HG02678 (cell line): ENCODE measurements around the gene TTC38.

ENCODE experiments used
- ATAC-seq: cut with Tn5 transposase; IDR thresholded peaks from one replicate; pipeline ENCODE4 v1.9.1; 2021; ENCODE audit warnings: mild to moderate bottlenecking, moderate library complexity; ENCODE audit not compliant: unreplicated experiment

The TTC38 gene

DNA sequence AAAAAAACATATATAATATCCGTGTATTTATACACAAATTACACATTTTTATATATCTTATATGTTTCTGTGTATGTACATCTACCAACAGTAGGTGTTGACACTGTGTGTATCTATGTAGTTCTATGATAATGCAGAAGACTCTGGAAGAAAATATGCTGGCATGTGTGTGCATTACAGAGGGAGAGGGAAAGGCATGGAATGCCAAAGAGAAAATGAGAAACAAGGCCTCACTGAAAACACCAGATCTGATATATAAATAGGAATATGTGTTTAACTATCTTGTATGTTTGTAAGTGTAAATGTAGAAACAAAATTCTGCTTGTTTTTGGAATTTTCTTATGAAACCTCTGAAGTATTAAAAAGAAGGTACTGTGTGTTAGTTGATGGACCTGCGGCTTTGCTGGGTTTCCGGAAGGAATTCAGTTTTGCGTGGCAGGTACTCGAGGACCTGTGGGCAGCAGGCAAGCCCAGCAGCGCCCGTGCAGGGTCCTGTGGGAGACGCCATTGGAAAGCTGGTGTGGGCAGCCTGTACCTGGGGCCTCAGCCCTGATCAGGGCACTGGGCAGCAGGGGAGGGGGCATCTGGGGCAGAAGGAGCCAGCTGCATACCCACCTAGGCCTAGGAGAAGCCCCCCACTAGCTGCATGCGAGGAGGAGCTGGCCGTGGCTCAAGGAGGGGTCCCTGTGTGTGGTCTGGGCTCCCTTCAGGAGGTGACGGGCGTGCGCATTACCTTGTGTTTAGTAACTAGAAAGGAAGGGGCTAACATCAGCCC lies 60.1 kb downstream of the TTC38 start:
- no peak for ATAC-seq

GRCh38 chr22:46328797-46329196 lies 61.0 kb downstream of the TTC38 start:
- no peak for ATAC-seq

DNA sequence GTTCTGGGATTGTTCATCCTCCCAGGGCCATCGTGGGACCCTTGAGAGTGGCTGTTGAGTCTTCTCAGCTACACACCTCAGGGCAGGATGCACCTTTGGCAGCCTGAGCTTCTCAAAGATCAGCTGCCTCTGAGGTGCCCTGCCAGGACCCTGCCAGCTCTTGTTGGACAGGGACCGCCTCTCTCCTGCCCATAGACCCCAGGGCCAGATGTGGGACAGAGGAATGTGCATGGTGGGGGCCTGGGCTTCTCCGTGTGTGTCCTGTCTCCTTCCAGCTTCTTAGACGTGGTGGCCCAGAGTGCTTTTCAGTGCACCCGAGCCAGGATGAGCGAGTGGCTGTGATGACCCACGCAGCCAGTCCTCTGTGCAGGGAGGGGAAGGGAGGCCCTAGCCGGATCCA lies 61.8 kb downstream of the TTC38 start:
- no peak for ATAC-seq

DNA sequence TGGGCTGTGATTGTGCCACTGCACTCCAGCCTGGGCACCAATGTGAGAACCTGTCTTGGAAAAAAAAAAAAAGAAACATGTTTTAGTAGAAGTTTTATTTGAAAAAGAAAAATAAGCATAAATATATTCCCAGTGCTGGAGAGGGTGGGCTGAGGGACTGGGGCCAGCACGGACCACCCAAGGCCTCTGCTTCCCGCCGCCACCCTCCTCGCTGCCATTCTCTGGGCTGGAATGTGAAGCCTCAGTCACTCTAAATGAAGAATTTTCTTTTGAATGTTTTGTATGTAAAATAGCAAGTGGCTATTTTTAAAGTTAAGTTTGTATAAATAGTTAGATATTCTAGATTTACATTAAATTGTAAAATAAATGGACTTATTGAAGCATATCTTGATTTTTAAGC lies 62.6 kb downstream of the TTC38 start:
- no peak for ATAC-seq

DNA sequence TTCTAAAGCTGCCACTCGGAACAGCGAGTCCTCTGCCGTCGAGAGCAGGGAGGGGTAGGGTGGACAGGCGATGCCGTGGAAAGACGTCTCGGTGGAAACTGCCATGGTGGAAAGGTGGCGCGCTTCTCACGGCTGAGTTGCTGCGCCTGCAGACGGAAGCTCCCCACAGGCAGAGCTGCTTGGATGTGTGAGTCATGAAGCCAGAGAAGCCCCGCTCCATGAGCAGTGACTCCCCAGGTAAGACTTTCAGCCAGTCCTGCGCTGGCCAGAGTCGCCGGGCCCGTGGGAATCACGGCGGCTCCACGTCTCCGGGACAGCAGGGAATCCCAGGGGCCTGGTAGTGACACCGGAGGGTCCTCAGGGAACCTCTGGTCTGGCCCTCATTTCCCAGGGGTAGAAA lies 63.7 kb downstream of the TTC38 start:
- no peak for ATAC-seq

DNA sequence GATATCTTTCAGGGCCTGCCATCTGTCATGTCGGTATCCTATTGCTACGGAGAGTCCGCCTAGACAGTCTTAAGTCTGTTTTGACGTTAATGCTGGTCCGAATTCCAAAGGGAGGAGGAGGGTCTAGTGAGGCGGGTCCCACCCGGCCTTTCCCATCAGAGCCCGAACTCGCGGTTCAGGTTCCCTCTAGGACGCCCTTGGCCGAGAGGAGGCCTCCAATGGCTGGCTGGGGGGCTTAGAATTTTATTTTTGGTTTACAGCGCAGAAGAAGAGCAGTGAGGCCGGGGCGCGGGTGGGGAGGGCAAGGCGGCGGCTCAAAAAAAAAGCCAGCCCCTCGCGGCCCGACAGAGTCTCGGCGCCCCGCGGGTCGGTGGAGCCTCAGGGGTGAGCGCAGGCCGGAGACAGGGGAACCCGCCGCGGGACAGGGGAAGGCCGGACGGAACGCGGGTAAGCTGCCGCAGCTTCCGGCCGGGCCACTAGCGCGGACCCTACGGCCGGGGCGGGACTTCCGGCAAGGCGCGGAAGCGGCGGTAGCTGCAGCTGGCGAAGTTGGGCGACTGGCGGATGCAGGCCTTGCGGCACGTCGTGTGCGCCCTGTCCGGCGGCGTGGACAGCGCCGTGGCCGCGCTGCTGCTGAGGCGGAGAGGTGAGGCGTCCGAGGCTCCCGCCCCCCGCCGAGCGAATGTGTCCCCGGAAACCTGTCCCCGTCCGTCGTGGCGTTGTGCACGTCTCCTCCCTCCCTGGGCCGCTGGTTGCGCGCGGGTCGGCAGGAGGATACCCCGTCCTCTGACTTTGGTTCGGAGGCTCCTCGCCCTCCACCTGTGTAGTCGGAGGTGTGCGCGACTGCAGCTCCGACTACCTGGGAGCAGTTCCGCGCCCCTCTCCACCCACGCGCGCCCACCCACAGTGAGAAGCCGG lies 67.7 kb downstream of the TTC38 start, which contains the start of gene TRMU:
TRMU (plus strand) TSS at position 514 of the 918 bp plus-strand sequence; CDS start at position 565, 51 bp downstream.
- ATAC-seq: peak; percentile 83

- peak; percentile 15 for ATAC-seq
These were observed 68.6 kb downstream of the TTC38 start for GRCh38 chr22:46336119-46337078.

- ATAC-seq: no peak
These were observed 70.1 kb downstream of the TTC38 start for GRCh38 chr22:46337870-46338269.

- ATAC-seq: no peak
These were observed 70.8 kb downstream of the TTC38 start for GRCh38 chr22:46338636-46339035.

DNA sequence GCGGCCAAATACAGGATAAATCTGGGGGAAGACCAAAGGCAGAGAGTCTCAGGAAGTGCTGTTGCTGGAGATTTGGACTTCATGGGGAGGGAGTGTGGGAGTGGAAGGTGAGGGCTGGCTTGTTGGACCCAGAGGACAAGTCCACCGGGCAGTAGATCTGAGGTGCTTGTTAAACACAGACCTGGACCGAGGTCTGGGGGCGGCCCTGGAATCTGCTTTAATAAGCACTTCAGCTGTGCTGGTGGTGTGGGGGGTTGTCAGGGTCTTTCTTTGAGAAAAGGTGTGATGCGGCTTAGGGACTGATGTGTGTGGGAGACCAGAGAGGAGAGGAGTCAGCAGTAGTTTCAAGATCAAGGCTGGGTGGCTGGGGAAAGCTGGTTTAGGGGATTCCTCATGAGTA lies 72.1 kb downstream of the TTC38 start:
- ATAC-seq: no peak

DNA sequence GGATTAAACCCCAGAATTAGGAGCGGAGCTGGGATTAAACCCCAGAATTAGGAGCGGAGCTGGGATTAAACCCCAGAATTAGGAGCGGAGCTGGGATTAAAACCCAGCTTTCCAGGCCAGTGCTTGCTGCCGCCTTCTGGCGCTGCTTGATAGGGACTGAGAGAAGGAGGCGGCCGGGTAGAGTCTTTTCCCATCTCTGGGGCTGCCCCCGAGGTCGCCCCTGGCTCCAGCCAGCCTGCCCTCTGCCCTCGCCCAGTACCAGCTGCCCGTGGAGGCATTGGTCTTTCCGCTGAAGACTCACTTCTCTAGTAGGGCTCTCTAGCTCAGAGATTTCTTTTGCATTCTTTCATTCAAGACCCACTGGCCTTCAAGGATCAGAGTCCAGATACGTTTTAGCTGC lies 72.9 kb downstream of the TTC38 start:
- ATAC-seq: no peak
